Measurements from ENCODE around the gene BRPF1. TPM values are rescaled to one million over a fixed set of nuclear protein-coding genes. Genes with fewer than 3 reads are reported as not detected.

Gene BRPF1, protein sequence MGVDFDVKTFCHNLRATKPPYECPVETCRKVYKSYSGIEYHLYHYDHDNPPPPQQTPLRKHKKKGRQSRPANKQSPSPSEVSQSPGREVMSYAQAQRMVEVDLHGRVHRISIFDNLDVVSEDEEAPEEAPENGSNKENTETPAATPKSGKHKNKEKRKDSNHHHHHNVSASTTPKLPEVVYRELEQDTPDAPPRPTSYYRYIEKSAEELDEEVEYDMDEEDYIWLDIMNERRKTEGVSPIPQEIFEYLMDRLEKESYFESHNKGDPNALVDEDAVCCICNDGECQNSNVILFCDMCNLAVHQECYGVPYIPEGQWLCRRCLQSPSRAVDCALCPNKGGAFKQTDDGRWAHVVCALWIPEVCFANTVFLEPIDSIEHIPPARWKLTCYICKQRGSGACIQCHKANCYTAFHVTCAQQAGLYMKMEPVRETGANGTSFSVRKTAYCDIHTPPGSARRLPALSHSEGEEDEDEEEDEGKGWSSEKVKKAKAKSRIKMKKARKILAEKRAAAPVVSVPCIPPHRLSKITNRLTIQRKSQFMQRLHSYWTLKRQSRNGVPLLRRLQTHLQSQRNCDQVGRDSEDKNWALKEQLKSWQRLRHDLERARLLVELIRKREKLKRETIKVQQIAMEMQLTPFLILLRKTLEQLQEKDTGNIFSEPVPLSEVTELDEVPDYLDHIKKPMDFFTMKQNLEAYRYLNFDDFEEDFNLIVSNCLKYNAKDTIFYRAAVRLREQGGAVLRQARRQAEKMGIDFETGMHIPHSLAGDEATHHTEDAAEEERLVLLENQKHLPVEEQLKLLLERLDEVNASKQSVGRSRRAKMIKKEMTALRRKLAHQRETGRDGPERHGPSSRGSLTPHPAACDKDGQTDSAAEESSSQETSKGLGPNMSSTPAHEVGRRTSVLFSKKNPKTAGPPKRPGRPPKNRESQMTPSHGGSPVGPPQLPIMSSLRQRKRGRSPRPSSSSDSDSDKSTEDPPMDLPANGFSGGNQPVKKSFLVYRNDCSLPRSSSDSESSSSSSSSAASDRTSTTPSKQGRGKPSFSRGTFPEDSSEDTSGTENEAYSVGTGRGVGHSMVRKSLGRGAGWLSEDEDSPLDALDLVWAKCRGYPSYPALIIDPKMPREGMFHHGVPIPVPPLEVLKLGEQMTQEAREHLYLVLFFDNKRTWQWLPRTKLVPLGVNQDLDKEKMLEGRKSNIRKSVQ (N-terminal part only)
- 1 to 10 TPM; 3.5 to 5.4 (median 5.1) TPM for total RNA-seq
- long read RNA-seq, result 0 reads

DNA sequence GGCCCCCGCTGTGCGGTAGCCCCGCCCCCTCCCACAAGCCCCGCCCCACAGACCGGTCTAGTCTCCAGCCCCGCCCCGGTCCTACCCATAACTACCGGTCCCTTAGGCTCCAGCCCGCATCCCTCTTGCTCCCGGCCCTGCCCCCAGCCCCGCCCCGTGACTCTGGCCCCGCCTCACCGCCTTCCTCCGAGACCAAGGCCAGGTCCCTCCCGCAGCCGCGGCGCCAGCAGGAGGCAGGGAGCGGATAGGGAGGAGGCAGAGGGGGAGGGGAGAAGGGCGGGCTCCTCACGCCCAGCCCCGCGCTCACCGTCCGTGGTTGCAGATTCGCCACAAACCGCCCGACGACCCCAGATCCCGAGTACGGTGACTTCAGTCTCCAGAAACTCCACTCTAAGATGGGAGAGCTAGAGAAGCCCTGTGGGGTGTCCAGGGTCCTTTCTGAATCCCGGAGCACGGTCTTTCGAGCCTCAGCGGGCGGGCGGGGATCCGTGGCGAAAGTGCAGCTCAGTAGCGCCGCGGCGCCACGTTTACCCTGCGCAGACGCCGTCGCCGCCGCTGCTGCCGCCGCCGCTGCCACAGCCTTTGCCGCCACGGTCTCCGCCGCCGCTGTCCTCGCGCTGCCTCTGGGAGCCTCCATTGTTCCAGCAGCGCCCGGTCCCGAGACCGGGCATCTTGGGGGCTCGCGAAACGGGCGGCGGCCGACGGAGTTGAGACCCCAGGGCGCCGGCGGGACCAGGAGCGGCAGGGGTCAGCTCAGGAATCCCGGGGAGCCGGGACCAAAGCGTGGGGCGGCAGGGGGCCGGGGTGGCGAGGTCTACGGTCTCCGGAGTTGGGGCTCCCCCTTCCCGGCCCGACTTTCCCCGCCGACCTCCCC, at the start of gene BRPF1:
Gene BRPF1, plus strand, starts transcription at position 530 of the 874 bp plus-strand sequence. CDS start 2,406 bp downstream, outside the sequence.
- intact Hi-C loops (cut with DNase I), result no loop called here
- 0% methylated on average over 30 of the region's 88 CpGs for WGBS (ENCODE audit: insufficient coverage, low coverage, low lambda C conversion rate, missing lambda C conversion rate)

DNA sequence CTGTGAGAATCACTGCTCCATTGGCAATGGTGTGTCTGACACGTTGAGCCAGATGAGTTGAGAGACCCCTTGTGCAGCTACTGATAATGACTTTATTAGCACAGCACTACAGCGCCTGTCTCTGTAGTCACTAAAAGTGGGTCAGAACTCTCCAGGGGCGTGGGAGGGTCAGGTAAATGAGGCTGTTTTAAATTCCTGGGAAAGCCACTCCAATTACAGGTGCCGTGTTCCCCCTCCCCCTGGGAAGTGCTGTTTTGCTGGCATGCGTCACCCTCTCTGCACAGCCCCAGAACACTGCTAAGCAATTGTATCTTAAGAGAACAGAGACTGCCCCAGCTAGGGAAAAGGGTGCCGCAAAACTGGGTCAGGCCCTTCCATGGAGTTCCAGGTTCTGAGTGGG, 49.4 kb upstream of the BRPF1 start:
- TF ChIP-seq POLR2A (IDR thresholded peaks at IDR 0.05), result no peak
- TF ChIP-seq, protein P1, sequence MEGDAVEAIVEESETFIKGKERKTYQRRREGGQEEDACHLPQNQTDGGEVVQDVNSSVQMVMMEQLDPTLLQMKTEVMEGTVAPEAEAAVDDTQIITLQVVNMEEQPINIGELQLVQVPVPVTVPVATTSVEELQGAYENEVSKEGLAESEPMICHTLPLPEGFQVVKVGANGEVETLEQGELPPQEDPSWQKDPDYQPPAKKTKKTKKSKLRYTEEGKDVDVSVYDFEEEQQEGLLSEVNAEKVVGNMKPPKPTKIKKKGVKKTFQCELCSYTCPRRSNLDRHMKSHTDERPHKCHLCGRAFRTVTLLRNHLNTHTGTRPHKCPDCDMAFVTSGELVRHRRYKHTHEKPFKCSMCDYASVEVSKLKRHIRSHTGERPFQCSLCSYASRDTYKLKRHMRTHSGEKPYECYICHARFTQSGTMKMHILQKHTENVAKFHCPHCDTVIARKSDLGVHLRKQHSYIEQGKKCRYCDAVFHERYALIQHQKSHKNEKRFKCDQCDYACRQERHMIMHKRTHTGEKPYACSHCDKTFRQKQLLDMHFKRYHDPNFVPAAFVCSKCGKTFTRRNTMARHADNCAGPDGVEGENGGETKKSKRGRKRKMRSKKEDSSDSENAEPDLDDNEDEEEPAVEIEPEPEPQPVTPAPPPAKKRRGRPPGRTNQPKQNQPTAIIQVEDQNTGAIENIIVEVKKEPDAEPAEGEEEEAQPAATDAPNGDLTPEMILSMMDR (IDR thresholded peaks at IDR 0.05), result no peak
- H3K36me3 ChIP-seq, result peaks cover 0 to 84% (median 38%) of the 10 kb centered on the region in 4 donors
- ATAC-seq, result no peak
- H3K9me3 ChIP-seq, result no peaks in the 10 kb centered on the region
- intact Hi-C loops (cut with DNase I), result no loop called here
- 82% methylated on average over 4 of the region's 6 CpGs for WGBS (ENCODE audit: insufficient coverage, low coverage, low lambda C conversion rate, missing lambda C conversion rate)
- no peaks in the 10 kb centered on the region for H3K27me3 ChIP-seq
- peaks cover 0 to 7% (median 0%) of the 10 kb centered on the region in 4 donors for H3K4me1 ChIP-seq
- no peak for DNase-seq
- H3K4me3 ChIP-seq, result no peak overlapping the region
- no peak overlapping the region for H3K27ac ChIP-seq

More for the DNA sequence above, at the start of gene BRPF1:
- peak; percentile 96 to 99 (median 98) for ATAC-seq
- Histone ChIP-seq H3K27ac (peak within 1 kb of the TSS; percentile 99), H3K4me1 (peaks cover 0 to 13% (median 5%) of the 10 kb centered on the region in 4 donors), H3K4me3 (peak within 1 kb of the TSS; percentile 95 to 99 (median 99)), H3K9me3 (no peaks in the 10 kb centered on the region), H3K27me3 (no peaks in the 10 kb centered on the region), H3K36me3 (peaks cover 0 to 14% (median 2%) of the 10 kb centered on the region in 4 donors)
- peak; percentile 41 for TF ChIP-seq POLR2A (IDR thresholded peaks at IDR 0.05)
- TF ChIP-seq, protein P1 (IDR thresholded peaks at IDR 0.05), result peak in 2 of 4 donors; percentile 13 to 15
- DNase-seq, result peak; percentile 100

DNA sequence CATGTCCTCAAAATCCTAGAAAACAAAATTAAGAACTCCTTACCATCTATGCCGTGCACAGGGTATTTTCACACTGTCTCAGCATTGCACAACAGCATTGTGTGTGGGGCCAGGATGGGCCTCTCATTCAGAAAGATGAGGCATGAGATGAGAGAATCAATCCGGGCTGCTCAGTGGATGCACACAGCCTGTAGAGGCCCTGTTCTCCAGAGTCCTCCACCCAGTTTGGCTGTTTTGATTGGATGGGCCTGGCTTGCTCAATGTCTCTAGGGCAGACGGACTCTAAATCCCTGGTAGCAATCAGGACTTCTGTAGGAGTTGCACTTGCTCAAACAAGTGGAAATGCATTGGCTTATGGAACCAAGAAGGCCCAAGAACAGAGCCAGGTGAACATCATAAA, 48.1 kb upstream of the BRPF1 start:
- Histone ChIP-seq H3K4me3 (no peak overlapping the region), H3K9me3 (no peaks in the 10 kb centered on the region), H3K27ac (no peak overlapping the region), H3K36me3 (peaks cover 0 to 82% (median 43%) of the 10 kb centered on the region in 4 donors), H3K4me1 (peaks cover 0 to 7% (median 0%) of the 10 kb centered on the region in 4 donors), H3K27me3 (no peaks in the 10 kb centered on the region)
- no CpG with 5 or more reads among the region's 3 CpGs for WGBS (ENCODE audit: insufficient coverage, low coverage, low lambda C conversion rate, missing lambda C conversion rate)
- intact Hi-C loops (cut with DNase I), result no loop called here
- no peak for TF ChIP-seq POLR2A (IDR thresholded peaks at IDR 0.05)
- TF ChIP-seq, protein P1 (IDR thresholded peaks at IDR 0.05), result no peak
- DNase-seq, result no peak
- ATAC-seq, result no peak

Data from right lobe of liver (tissue), 6 donors.